Small intestine (tissue), 7 donors: ENCODE data around the gene ABL1. TPM values are rescaled to one million over a fixed set of nuclear protein-coding genes. Genes with fewer than 3 reads are reported as not detected.

ENCODE experiments used
- DNase-seq, 2 donors: peaks; one replicate each; pipeline versions ENCODE4 v3.0.0 to v3.0.0-alpha.2; 2013
- FAIRE-seq: peaks from 2 replicates; lab custom pipeline; 2012; peaks lifted over from hg19 to GRCh38; lab: Jason Lieb, UNC
- H3K27ac ChIP-seq, 3 donors: one replicate each; pipeline ENCODE4 v1.5.1; 2013; ENCODE audit warnings: low read length in 2 of 3, mild to moderate bottlenecking in 2 of 3, control low read depth in 1 of 3, inconsistent platforms in 1 of 3, low read depth in 1 of 3, moderate library complexity in 1 of 3
- H3K27me3 ChIP-seq, 3 donors: one replicate each; pipeline ENCODE4 v1.6.1; 2013; ENCODE audit warnings: low read length in 3 of 3, inconsistent platforms in 1 of 3; ENCODE audit not compliant: control insufficient read depth in 3 of 3, insufficient read depth in 3 of 3
- H3K36me3 ChIP-seq, 3 donors: one replicate each; pipeline ENCODE4 v1.6.1; 2013; ENCODE audit warnings: low read length in 3 of 3, inconsistent platforms in 1 of 3, low read depth in 1 of 3, mild to moderate bottlenecking in 1 of 3, moderate library complexity in 1 of 3; ENCODE audit not compliant: control insufficient read depth in 3 of 3, insufficient read depth in 2 of 3
- H3K4me1 ChIP-seq, 3 donors: one replicate each; pipeline ENCODE4 v1.6.1; 2013; ENCODE audit warnings: low read length in 2 of 3, inconsistent platforms in 1 of 3, low read depth in 1 of 3, mild to moderate bottlenecking in 1 of 3, moderate library complexity in 1 of 3; ENCODE audit not compliant: control insufficient read depth in 3 of 3, insufficient read depth in 2 of 3
- H3K4me3 ChIP-seq, 3 donors: one replicate each; pipeline ENCODE4 v1.5.1; 2013; ENCODE audit warnings: low read length in 3 of 3, control low read depth in 1 of 3, inconsistent platforms in 1 of 3, low read depth in 1 of 3, mild to moderate bottlenecking in 1 of 3, moderate library complexity in 1 of 3
- H3K9me3 ChIP-seq, 2 donors: one replicate each; pipeline ENCODE4 v1.6.1; 2013; ENCODE audit warnings: low read depth in 1 of 2, low read length in 1 of 2; ENCODE audit not compliant: control insufficient read depth in 2 of 2, insufficient read depth in 1 of 2
- WGBS, 3 donors: extraction: QIAGEN DNeasy Blood & Tissue Kit; methylation state at CpG; one replicate each; pipeline ENCODE4 v1.1.7; 2013; 5-methylcytosine and 5-hydroxymethylcytosine counted together
- polyA plus RNA-seq, 4 donors: library from polyadenylated mRNA; stranded (reverse) in 3 of 4; unstranded in 1 of 4; fragments of 200-250 nt in 3 of 4; fragments of 120-200 nt in 1 of 4; gene quantifications; one replicate each; pipeline versions ENCODE4 v1.2.1 to v1.2.3, GENCODE V29; 2013
- donor health status: healthy with polysubstance abuse.
- donor health status: control.
- donor health status: control.
- donor health status: Bipolar disorder and iron deficiency.
- donor health status: healthy.

The ABL1 gene
- polyA plus RNA-seq, 4 donors: 8.7 to 58.1 (median 28.1) TPM

- Histone ChIP-seq H3K4me1 (peaks cover 0 to 5% (median 4%) of the 10 kb centered on the region in 3 donors), H3K9me3 (no peaks in the 10 kb centered on the region), H3K27ac (no peak overlapping the region), H3K27me3 (peaks cover 3 to 65% (median 17%) of the 10 kb centered on the region in 3 donors), H3K36me3 (no peaks in the 10 kb centered on the region), H3K4me3 (no peak overlapping the region)
- no peak for FAIRE-seq
- DNase-seq: no peak
- WGBS, 3 donors: 23 to 35% (median 32%) methylated on average over 26 of the region's 26 CpGs
These were observed 98.3 kb downstream of the ABL1 start for GRCh38 chr9:130933114-130934046.

DNA sequence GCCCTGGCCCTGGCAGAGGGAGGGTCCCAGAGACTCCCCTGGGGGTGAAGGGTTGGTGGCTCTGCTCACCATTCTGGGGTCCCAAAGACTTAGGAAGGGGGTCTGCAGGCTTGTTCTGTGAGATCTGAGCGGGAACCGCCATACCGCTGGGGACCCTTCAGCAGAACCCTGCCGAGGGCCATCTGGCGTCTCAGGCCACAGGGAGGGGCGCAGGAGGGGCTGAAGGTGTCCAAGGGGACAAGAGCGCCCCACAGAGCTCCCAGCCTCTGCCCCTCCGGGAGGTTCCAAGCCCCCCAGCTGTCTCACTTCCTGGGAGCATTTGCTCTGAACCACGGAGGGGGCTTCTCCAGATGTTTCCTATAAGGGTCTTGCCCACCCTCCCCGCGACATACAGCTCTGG lies 99.2 kb downstream of the ABL1 start:
- FAIRE-seq: no peak
- Histone ChIP-seq H3K9me3 (no peaks in the 10 kb centered on the region), H3K4me1 (peaks cover 0 to 5% (median 0%) of the 10 kb centered on the region in 3 donors), H3K27me3 (peaks cover 5 to 70% (median 17%) of the 10 kb centered on the region in 3 donors), H3K4me3 (no peak overlapping the region), H3K27ac (no peak overlapping the region), H3K36me3 (no peaks in the 10 kb centered on the region)
- 70 to 76% (median 76%) methylated on average over 8 to 11 of the region's 11 CpGs for WGBS, 3 donors
- no peak for DNase-seq

DNA sequence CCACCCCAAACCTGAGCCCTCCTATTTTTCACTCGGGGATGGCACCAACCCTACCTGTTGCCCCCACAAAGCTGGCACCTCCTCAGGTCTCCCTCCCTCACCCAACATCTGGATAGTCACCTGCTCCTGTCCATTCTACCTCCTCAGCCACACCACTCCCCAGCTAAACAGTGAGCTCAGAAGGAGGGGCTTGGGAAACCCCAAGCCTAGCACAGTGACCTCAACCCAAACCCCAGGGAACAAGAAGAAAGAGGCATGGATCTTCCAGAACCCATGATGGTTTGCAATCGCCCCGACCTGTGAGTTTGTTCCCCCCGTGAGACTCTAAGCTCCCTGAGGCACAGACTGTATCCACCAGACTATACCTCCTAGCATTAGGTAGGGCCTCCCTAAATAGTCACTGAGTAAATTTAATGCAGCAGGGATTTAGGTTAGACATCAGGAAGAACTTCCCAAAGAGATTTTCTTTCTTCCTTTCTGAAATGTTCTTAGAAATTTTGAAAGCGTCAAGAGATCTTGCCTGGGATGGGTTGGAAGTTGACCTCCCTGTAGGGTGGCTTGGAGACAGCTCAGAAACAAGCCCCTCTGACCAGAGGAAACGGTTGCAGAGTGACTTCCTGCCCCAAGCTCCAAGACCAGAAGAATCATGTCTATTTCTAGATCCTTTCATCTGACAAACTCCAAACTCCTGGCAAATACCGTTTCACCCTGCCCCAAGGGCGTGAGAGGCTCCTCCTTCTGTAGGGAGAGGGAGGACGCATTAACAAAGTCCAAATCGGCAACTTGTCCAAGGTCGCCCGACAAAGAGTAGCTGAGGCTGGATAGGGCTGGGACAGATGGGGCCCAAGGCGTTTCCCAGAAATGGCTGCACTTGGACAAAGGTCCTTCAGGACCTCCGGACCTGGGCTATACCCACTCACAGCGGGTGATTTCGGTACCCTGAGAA lies 99.9 kb downstream of the ABL1 start:
- H3K9me3 ChIP-seq: no peaks in the 10 kb centered on the region
- peaks cover 5 to 74% (median 17%) of the 10 kb centered on the region in 3 donors for H3K27me3 ChIP-seq
- no peaks in the 10 kb centered on the region for H3K36me3 ChIP-seq
- peaks cover 0 to 5% (median 0%) of the 10 kb centered on the region in 3 donors for H3K4me1 ChIP-seq
- FAIRE-seq (no peak), DNase-seq (peak; percentile 48 to 70)
- 33 to 53% (median 38%) methylated on average over 16 of the region's 16 CpGs for WGBS, 3 donors
- no peak overlapping the region for H3K4me3 ChIP-seq
- no peak overlapping the region for H3K27ac ChIP-seq

DNA sequence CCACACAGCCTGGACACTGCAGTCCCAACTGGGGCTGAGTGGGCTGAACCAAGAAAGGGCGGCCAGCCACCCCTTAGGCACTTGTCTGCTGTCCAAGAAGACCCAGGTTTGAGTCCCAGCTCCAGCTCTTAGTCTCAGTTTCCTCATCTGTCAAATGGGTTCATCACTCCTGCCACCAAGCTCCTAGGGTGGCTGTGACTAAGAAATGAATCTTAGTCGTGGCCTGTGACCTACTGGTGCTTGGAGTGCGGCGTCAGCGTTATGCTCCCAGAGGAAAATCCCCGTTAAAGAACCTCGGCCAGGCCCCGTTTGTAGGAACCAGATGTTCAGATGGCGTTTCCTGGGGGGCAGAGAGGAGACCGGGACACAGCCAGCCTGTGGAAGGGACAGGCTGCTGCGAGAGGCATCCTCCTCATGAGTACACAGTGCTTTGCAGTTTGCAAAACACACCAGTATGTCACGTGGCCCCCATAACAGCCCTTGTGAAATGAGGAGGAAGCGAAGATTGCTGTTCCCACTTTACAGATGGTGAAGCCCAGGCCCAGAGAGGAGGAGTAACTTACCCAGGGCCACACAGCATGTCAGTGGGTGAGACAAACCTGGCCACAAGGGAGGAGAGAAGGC lies 100.7 kb downstream of the ABL1 start:
- no peaks in the 10 kb centered on the region for H3K9me3 ChIP-seq
- no peak overlapping the region for H3K27ac ChIP-seq
- DNase-seq (no peak), FAIRE-seq (no peak)
- H3K4me3 ChIP-seq: no peak overlapping the region
- H3K4me1 ChIP-seq: peaks cover 0 to 5% (median 0%) of the 10 kb centered on the region in 3 donors
- WGBS, 3 donors: 74 to 80% (median 79%) methylated on average over 13 of the region's 13 CpGs
- H3K36me3 ChIP-seq: no peaks in the 10 kb centered on the region
- peaks cover 8 to 82% (median 23%) of the 10 kb centered on the region in 3 donors for H3K27me3 ChIP-seq

- 41 to 52% (median 46%) methylated on average over 12 of the region's 12 CpGs for WGBS, 3 donors
- H3K27me3 ChIP-seq: peaks cover 8 to 88% (median 23%) of the 10 kb centered on the region in 3 donors
- FAIRE-seq (no peak), DNase-seq (peak in 1 of 2 donors; percentile 21)
- no peak overlapping the region for H3K4me3 ChIP-seq
- H3K4me1 ChIP-seq: peaks cover 0 to 5% (median 0%) of the 10 kb centered on the region in 3 donors
- no peaks in the 10 kb centered on the region for H3K36me3 ChIP-seq
- no peak overlapping the region for H3K27ac ChIP-seq
- no peaks in the 10 kb centered on the region for H3K9me3 ChIP-seq
These were observed 101.4 kb downstream of the ABL1 start for GRCh38 chr9:130936285-130937117.

Other genes starting within 250 kb of the ABL1 start
- under 1 TPM in 3 of 4 donors, not detected in 1; 0.03 to 0.22 (median 0.09) TPM for gene PRDM12, start 170.7 kb upstream of the ABL1 start, polyA plus RNA-seq
- 10 to 100 TPM in 3 of 4 donors, 1 to 10 TPM in 1; 6.0 to 31.5 (median 14.9) TPM for gene EXOSC2, start 141.5 kb upstream of the ABL1 start, polyA plus RNA-seq
- under 1 TPM in 2 of 4 donors, not detected in 2; 0.12 to 0.37 TPM for gene QRFP, start 61.6 kb downstream of the ABL1 start, polyA plus RNA-seq
- gene FIBCD1, start 104.0 kb downstream of the ABL1 start, polyA plus RNA-seq: 1 to 10 TPM in 1 of 4 donors, under 1 TPM in 1, not detected in 2; 0.35 to 1.5 TPM
- gene LAMC3, start 173.9 kb downstream of the ABL1 start, polyA plus RNA-seq: under 1 TPM in 2 of 4 donors, not detected in 2; 0.25 to 0.44 TPM